ENCODE results near the gene TLK2.
"Not testable (repeated sequence)": the region's sequence is repeated elsewhere in the genome, so short reads cannot be mapped to it uniquely, and the experiment has no call there.

TLK2 gene
- 73.7 to 96.6 reads per million in 2 donors for total RNA-seq

- peak in 4 of 5 experiments; percentile 52 to 90 (median 62) for DNase-seq
These were observed at the start of gene TLK2 for GRCh38 chr17:62478424-62478879. Gene TLK2 (plus strand): TSS chr17:62478825. CDS start chr17:62481126, 2,301 bp downstream.

- not testable (repeated sequence) for DNase-seq
These were observed 43.4 kb upstream of the TLK2 start for GRCh38 chr17:62435251-62435650.

- DNase-seq, result not testable (repeated sequence)
These were observed 37.4 kb upstream of the TLK2 start for GRCh38 chr17:62441181-62441580.

GRCh38 chr17:62444063-62444462, 34.6 kb upstream of the TLK2 start:
- no peak for DNase-seq

- DNase-seq, result not testable (repeated sequence)
These were observed 32.8 kb upstream of the TLK2 start for GRCh38 chr17:62445791-62446190.

GRCh38 chr17:62452195-62452594, 26.4 kb upstream of the TLK2 start:
- DNase-seq, result not testable (repeated sequence)

GRCh38 chr17:62453041-62453440, 25.6 kb upstream of the TLK2 start:
- not testable (repeated sequence) for DNase-seq

- peak in 2 of 5 experiments; percentile 58 to 68 for DNase-seq
These were observed 25.0 kb upstream of the TLK2 start for GRCh38 chr17:62453656-62454055.

- DNase-seq, result peak in 1 of 5 experiments; percentile 17
These were observed 24.5 kb upstream of the TLK2 start for GRCh38 chr17:62454111-62454510.

- DNase-seq, result no peak
These were observed 22.6 kb upstream of the TLK2 start for GRCh38 chr17:62456016-62456415.

GRCh38 chr17:62458483-62458882, 20.1 kb upstream of the TLK2 start:
- peak in 1 of 5 experiments; percentile 51 for DNase-seq

- not testable (repeated sequence) for DNase-seq
These were observed 14.2 kb upstream of the TLK2 start for GRCh38 chr17:62464422-62464821.

GRCh38 chr17:62465271-62465670, 13.4 kb upstream of the TLK2 start:
- DNase-seq, result not testable (repeated sequence)

GRCh38 chr17:62470666-62471379, 7.8 kb upstream of the TLK2 start:
- DNase-seq, result peak; percentile 13 to 46 (median 27)

- not testable (repeated sequence) for DNase-seq
These were observed 7.2 kb upstream of the TLK2 start for GRCh38 chr17:62471380-62471880.

- not testable (repeated sequence) for DNase-seq
These were observed 5.3 kb upstream of the TLK2 start for GRCh38 chr17:62473030-62473982.

- not testable (repeated sequence) for DNase-seq
These were observed 1.5 kb upstream of the TLK2 start for GRCh38 chr17:62477111-62477510.

- peak; percentile 12 to 46 (median 35) for DNase-seq
These were observed 762 bp upstream of the TLK2 start for GRCh38 chr17:62477718-62478408.

- DNase-seq, result peak; percentile 13 to 56 (median 30)
These were observed 434 bp downstream of the TLK2 start for GRCh38 chr17:62478880-62479638.

- DNase-seq, result peak in 2 of 5 experiments; percentile 5 to 15
These were observed 1.1 kb downstream of the TLK2 start for GRCh38 chr17:62479639-62480258.

- DNase-seq, result not testable (repeated sequence)
These were observed 3.9 kb downstream of the TLK2 start for GRCh38 chr17:62482553-62482952.
